ENCODE results near the gene SNTG2. TPM values are rescaled to one million over a fixed set of nuclear protein-coding genes. Genes with fewer than 3 reads are reported as not detected.
"Not testable (repeated sequence)": the region's sequence is repeated elsewhere in the genome, so short reads cannot be mapped to it uniquely, and the experiment has no call there.

Gene SNTG2
- total RNA-seq, 1 donor: under 0.01 TPM

DNA sequence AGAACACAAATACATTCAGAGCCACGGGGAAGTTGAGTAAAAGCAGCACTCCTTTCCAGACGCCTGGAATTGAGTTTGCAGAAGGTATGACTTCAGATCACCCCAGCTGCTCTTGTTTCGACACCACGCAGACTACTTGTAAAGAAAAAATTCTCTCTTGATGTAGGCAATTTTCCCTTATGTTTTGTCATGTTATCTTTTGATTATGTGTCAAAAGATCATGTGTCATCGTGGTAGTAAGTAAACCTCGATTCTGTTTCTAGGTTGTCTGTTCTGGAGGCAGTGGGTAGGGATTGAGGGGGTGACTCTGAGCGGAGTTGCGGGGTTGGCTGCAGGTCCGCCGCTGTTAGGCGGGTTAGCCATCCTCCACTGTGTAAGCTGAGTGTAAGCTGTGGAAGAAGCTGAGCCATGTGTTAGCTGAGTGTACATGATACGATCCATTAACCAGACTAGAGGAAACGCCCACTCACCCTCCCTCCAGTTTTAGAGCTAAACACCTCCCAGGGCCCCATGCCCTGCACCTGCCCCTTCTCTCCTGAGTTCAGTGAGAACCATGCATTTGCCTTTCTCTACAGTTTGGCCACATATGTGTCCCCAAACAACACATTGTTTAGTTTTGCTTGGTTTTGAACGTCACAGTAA, 181.8 kb downstream of the SNTG2 start:
- no peak for DNase-seq (ENCODE audit: low read depth)
- TF ChIP-seq, protein P1, sequence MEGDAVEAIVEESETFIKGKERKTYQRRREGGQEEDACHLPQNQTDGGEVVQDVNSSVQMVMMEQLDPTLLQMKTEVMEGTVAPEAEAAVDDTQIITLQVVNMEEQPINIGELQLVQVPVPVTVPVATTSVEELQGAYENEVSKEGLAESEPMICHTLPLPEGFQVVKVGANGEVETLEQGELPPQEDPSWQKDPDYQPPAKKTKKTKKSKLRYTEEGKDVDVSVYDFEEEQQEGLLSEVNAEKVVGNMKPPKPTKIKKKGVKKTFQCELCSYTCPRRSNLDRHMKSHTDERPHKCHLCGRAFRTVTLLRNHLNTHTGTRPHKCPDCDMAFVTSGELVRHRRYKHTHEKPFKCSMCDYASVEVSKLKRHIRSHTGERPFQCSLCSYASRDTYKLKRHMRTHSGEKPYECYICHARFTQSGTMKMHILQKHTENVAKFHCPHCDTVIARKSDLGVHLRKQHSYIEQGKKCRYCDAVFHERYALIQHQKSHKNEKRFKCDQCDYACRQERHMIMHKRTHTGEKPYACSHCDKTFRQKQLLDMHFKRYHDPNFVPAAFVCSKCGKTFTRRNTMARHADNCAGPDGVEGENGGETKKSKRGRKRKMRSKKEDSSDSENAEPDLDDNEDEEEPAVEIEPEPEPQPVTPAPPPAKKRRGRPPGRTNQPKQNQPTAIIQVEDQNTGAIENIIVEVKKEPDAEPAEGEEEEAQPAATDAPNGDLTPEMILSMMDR (IDR thresholded peaks at IDR 0.05; ENCODE audit: insufficient read depth, low read depth, low read length): no peak
- H3K4me3 ChIP-seq (ENCODE audit: low read depth, low read length): no peak overlapping the region

DNA sequence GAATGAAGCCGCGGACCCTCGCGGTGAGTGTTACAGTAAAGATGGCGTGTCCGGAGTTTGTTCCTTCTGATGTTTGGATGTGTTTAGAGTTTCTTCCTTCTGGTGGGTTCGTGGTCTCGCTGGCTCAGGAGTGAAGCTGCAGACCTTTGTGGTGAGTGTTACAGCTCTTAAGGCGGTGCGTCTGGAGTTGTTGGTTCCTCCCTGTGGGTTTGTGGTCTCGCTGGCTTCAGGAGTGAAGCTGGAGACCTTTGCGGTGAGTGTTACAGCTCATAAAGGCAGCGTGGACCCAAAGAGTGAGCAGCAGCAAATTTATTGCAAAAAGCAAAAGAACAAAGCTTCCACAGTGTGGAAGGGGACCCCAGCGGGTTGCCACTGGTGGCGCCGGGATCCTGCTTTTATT, 183.2 kb downstream of the SNTG2 start:
- DNase-seq (ENCODE audit: low read depth); H3K4me3 ChIP-seq (ENCODE audit: low read depth, low read length): not testable (repeated sequence)

DNA sequence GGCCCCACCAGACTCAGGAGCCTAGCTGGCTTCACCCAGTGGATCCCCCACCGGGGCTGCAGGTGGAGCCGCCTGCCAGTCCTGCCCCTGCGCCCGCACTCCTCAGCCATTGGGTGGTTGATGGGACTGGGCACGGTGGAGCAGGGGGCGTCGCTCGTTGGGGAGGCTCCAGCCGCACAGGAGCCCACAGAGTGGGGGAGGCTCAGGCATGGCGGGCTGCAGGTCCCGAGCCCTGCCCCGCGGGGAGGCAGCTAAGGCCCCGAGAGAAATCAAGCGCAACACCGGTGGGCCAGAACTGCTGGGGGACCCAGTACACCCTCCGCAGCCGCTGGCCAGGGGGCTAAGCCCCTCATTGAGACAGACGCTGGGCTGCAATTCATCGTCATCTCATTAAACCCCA, 184.0 kb downstream of the SNTG2 start:
- TF ChIP-seq, protein P1 (IDR thresholded peaks at IDR 0.05; ENCODE audit: insufficient read depth, low read depth, low read length): no peak
- H3K4me3 ChIP-seq (ENCODE audit: low read depth, low read length): no peak overlapping the region
- DNase-seq (ENCODE audit: low read depth): no peak

DNA sequence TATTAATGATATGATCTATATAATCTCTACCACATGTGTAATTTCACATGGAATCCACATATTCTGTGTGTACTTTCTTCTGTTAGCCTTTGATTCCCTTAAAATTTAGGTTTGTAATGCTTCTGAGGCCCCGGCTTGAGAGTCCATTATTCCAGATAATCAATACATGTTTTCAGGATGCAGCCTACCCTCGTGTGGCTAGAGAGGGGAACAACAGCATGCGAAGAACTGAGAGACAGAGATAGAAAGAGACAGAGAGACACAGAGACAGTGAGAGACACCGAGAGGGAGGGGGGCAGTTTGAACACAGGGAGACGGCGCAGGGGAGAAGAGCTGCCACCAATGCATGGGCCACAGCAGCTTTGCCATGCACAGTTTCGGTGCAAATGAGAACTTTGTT, 185.4 kb downstream of the SNTG2 start:
- TF ChIP-seq, protein P1 (IDR thresholded peaks at IDR 0.05; ENCODE audit: insufficient read depth, low read depth, low read length): no peak
- DNase-seq (ENCODE audit: low read depth): no peak
- no peak overlapping the region for H3K4me3 ChIP-seq (ENCODE audit: low read depth, low read length)

DNA sequence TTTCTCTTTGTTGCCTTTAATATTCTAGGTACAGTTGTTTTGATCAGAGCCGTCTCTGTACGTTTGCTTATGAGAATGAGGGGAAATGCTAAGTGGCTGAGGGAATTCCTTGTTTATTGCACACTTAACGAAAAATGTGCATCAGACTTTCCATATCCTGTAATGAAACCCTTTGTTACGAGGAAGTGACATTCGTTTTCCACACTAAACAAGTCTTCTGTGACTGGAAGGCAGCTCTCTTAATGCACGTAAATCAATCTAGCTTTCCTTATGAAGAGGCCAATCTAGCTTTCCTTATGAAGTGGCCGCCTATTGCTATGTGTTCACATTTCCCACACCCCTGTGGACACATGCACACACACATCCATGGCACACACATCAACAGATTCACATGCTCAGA, 186.2 kb downstream of the SNTG2 start:
- no peak overlapping the region for H3K4me3 ChIP-seq (ENCODE audit: low read depth, low read length)
- no peak for DNase-seq (ENCODE audit: low read depth)
- TF ChIP-seq, protein P1 (IDR thresholded peaks at IDR 0.05; ENCODE audit: insufficient read depth, low read depth, low read length): no peak

DNA sequence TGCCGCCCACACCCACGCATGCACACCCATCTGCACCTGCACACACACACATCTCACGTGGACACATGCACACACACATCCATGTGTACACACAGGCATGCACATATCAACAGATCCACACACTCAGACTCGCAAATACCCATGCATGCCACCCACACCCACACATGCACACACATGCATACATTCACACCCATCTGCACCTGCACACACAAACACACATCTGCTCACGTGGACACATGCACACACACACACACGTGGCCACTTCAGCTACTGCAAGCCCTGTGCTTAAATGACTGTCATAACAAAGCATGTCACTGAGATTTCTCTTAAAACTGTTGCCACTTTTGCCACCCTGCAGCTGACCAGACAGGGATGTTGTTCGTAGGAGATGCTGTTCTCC, 186.6 kb downstream of the SNTG2 start:
- DNase-seq (ENCODE audit: low read depth): no peak
- no peak overlapping the region for H3K4me3 ChIP-seq (ENCODE audit: low read depth, low read length)
- TF ChIP-seq, protein P1 (IDR thresholded peaks at IDR 0.05; ENCODE audit: insufficient read depth, low read depth, low read length): no peak

DNA sequence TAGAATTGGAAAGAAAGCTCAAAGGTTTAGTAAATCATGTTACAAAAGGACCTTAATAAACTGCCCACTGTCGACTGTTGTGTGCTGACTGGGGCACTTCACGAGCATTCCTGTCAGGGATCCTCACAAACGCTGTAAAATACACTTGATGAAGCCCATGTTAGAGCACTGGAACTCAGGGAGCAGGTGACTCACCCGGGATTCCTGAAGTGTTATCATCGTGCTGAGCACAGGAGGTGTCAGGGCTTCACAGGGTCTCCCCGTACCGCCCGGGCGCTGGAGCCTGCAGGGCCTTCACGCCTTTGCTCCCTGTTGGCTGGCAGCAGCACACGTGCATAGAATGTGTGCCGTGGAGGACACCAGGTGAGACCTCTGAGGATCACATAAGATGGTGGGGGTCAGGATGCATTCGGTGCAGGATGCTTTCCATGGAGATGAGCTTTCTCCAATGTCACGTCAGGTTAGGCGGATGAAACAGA, 187.3 kb downstream of the SNTG2 start:
- TF ChIP-seq, protein P1 (IDR thresholded peaks at IDR 0.05; ENCODE audit: insufficient read depth, low read depth, low read length): no peak
- H3K4me3 ChIP-seq (ENCODE audit: low read depth, low read length): no peak overlapping the region
- no peak for DNase-seq (ENCODE audit: low read depth)
